ENCODE results near the gene STRN3. TPM values are rescaled to one million over a fixed set of nuclear protein-coding genes. Genes with fewer than 3 reads are reported as not detected.

The STRN3 gene
- total RNA-seq, 2 experiments from 2014 or later, result 14.7 to 15.3 TPM

GRCh38 chr14:30855345-30856037 lies 170.7 kb downstream of the STRN3 start:
- Mint-ChIP-seq H3K27me3 (peaks cover 30% of the 10 kb centered on the region), H3K4me3 (no peak overlapping the region), H3K4me1 (ENCODE audit: low read depth) (peaks cover 19% of the 10 kb centered on the region), H3K36me3 (ENCODE audit: low read depth) (no peaks in the 10 kb centered on the region), H3K27ac (peak overlapping the region; percentile 69), H3K9me3 (peaks cover 2% of the 10 kb centered on the region)
- intact Hi-C loops (cut with micrococcal nuclease), result no loop called here
- ChIA-PET CTCF (no interaction called here), POLR2A (interaction anchor here (1.8 kb wide), 1 partner anchor 16 kb away, joined by 4 read pairs; no protein-coding TSS in a partner anchor)
- ATAC-seq (peak; percentile 93), DNase-seq (peak; percentile 78)
- TF ChIP-seq CTCF (IDR thresholded peaks at IDR 0.05), result no peak

- peaks cover 28% of the 10 kb centered on the region for H3K27me3 Mint-ChIP-seq
Measured at GRCh38 chr14:30854492-30854891, 171.7 kb downstream of the STRN3 start.

GRCh38 chr14:30853946-30854345 lies 172.2 kb downstream of the STRN3 start:
- Mint-ChIP-seq H3K27ac (no peak overlapping the region), H3K4me3 (no peak overlapping the region), H3K4me1 (ENCODE audit: low read depth) (peaks cover 19% of the 10 kb centered on the region), H3K9me3 (peaks cover 2% of the 10 kb centered on the region), H3K27me3 (peaks cover 32% of the 10 kb centered on the region), H3K36me3 (ENCODE audit: low read depth) (no peaks in the 10 kb centered on the region)
- intact Hi-C loops (cut with micrococcal nuclease), result no loop called here
- no peak for DNase-seq
- no peak for ATAC-seq
- TF ChIP-seq CTCF (IDR thresholded peaks at IDR 0.05), result no peak
- ChIA-PET CTCF (no interaction called here), POLR2A (no interaction called here)

More at GRCh38 chr14:30854492-30854891, 171.7 kb downstream of the STRN3 start:
- peaks cover 19% of the 10 kb centered on the region for H3K4me1 Mint-ChIP-seq (ENCODE audit: low read depth)
- ATAC-seq, result peak; percentile 21
- no peak overlapping the region for H3K27ac Mint-ChIP-seq
- ChIA-PET POLR2A (no interaction called here), CTCF (no interaction called here)
- H3K36me3 Mint-ChIP-seq (ENCODE audit: low read depth), result no peaks in the 10 kb centered on the region
- no peak overlapping the region for H3K4me3 Mint-ChIP-seq
- H3K9me3 Mint-ChIP-seq, result peaks cover 2% of the 10 kb centered on the region
- no peak for TF ChIP-seq CTCF (IDR thresholded peaks at IDR 0.05)
- DNase-seq, result no peak
- intact Hi-C loops (cut with micrococcal nuclease), result no loop called here

- CTCF ChIA-PET, result no interaction called here
- DNase-seq, result no peak
- Mint-ChIP-seq H3K4me1 (ENCODE audit: low read depth) (peaks cover 8% of the 10 kb centered on the region), H3K27ac (no peak overlapping the region), H3K36me3 (ENCODE audit: low read depth) (no peaks in the 10 kb centered on the region), H3K27me3 (peaks cover 38% of the 10 kb centered on the region), H3K4me3 (no peak overlapping the region), H3K9me3 (peaks cover under 1% of the 10 kb centered on the region)
- ATAC-seq, result no peak
- POLR2A ChIA-PET, result no interaction called here
- no peak for TF ChIP-seq CTCF (IDR thresholded peaks at IDR 0.05)
- intact Hi-C loops (cut with micrococcal nuclease), result no loop called here
Measured at GRCh38 chr14:30849983-30850382, 176.2 kb downstream of the STRN3 start.

GRCh38 chr14:30849354-30849753 lies 176.8 kb downstream of the STRN3 start:
- TF ChIP-seq CTCF (IDR thresholded peaks at IDR 0.05), result no peak
- Mint-ChIP-seq H3K4me1 (ENCODE audit: low read depth) (peaks cover 5% of the 10 kb centered on the region), H3K27me3 (peaks cover 39% of the 10 kb centered on the region), H3K27ac (no peak overlapping the region), H3K9me3 (no peaks in the 10 kb centered on the region), H3K36me3 (ENCODE audit: low read depth) (no peaks in the 10 kb centered on the region), H3K4me3 (no peak overlapping the region)
- ChIA-PET POLR2A (no interaction called here), CTCF (no interaction called here)
- intact Hi-C loops (cut with micrococcal nuclease), result no loop called here
- ATAC-seq, result no peak
- no peak for DNase-seq
